Retinal pigment epithelial cell (primary cell): Measurements from ENCODE around the gene SMC2.

ENCODE experiments used
- DNase-seq: peaks from one replicate; pipeline ENCODE4 v3.0.0-alpha.2; 2010; ENCODE audit warnings: low read depth
- H3K4me3 ChIP-seq: 2 replicates; pipeline ENCODE4 v1.5.1; 2011; ENCODE audit warnings: mild to moderate bottlenecking, low read length, control low read depth, moderate library complexity
- TF ChIP-seq, protein P1 (sequence below): conservative IDR thresholded peaks from 2 replicates; pipeline ENCODE4 v1.5.1; 2011; ENCODE audit warnings: low read depth, low read length, control low read depth, inconsistent platforms

SMC2 gene

DNA sequence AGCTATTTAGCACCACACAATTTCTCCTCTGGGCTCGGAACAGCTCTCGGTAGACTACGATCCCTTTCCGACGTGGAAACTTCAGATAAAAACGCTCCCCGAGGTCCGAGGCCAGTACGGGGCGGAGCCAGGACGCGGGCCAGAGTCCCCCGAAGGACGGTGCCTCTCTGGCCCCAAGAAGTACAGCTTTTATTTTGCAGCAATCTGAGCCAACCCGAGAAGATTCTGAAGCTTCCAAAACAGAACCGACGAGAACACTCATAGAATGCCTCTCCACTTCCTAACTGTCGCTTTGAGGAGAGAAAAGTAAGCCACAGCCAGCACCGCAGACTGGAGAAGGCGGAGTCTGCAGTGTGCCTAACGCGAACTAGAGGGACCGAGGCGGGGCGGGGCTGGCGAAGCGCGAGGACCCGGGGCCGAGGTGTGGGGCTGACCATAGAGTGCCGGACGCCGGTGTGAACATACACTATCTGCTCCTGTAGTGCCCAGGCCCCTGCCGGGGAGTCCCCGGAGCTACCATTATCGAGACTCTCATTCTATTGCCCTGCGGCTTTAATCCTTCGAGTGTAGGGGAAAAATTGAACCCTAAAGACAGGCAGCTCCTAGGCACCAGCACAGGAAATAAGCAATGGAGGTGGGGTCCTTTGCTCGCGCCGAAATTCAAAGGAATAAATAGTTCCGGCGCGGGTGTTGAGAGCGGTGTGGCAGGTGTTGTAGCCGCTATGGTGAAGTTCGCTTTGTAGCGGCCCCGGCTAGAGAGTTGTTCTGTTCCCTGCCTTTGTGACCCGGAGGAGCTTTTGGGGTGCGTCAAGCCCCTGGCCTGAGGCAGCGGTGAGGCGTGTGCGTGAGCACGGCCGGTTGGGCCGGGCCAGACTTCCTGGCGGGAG is at the start of gene SMC2:
TSS of gene SMC2 (plus strand) at position 663 of the 887 bp plus-strand sequence. CDS start 1,076 bp downstream, outside the sequence.
- peak; percentile 69 for DNase-seq
- H3K4me3 ChIP-seq = peak within 1 kb of the TSS; percentile 85
- TF ChIP-seq, protein P1, sequence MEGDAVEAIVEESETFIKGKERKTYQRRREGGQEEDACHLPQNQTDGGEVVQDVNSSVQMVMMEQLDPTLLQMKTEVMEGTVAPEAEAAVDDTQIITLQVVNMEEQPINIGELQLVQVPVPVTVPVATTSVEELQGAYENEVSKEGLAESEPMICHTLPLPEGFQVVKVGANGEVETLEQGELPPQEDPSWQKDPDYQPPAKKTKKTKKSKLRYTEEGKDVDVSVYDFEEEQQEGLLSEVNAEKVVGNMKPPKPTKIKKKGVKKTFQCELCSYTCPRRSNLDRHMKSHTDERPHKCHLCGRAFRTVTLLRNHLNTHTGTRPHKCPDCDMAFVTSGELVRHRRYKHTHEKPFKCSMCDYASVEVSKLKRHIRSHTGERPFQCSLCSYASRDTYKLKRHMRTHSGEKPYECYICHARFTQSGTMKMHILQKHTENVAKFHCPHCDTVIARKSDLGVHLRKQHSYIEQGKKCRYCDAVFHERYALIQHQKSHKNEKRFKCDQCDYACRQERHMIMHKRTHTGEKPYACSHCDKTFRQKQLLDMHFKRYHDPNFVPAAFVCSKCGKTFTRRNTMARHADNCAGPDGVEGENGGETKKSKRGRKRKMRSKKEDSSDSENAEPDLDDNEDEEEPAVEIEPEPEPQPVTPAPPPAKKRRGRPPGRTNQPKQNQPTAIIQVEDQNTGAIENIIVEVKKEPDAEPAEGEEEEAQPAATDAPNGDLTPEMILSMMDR = no peak

GRCh38 chr9:104068546-104068945 is 25.6 kb upstream of the SMC2 start:
- DNase-seq = peak; percentile 28
- TF ChIP-seq, protein P1 = no peak
- H3K4me3 ChIP-seq = no peak overlapping the region

DNA sequence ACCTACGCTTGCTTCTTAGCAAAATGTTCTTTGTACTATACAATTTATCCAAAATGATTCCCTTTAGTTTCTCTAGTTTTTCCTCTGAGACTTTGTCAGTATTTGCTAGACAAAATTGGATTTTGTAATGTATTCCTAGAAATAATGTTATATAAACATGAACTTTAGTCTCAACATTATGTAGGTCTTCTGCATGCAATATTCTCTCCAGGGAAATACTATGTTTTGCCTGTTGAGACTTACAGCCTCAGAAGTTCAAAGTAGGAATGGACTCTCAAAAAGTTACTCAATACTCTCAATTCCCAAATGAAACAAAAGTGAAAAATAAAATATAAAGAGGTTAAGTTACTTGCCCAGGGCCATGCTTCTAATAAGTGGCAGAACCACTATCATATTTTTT is 24.8 kb upstream of the SMC2 start:
- TF ChIP-seq, protein P1 = no peak
- no peak overlapping the region for H3K4me3 ChIP-seq
- DNase-seq = no peak

DNA sequence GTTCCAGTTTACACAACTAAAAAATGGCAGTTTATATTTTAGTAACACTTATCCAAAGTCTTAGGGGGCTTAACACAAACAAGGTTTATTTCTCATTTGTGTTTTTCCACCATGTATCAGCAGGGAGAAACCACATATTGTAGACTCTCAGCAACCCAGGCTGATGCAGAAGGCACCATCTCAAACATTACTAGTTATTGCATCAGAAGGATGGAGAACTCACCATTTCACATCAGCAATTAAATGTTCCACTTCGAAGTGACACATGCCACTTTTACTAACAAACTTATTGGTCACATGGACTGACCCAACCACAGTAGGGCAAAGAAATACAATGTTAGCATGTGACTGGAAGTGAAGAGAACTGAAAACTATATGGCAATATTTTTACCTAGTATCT is 22.5 kb upstream of the SMC2 start:
- H3K4me3 ChIP-seq = no peak overlapping the region
- DNase-seq = no peak
- TF ChIP-seq, protein P1 = no peak

DNA sequence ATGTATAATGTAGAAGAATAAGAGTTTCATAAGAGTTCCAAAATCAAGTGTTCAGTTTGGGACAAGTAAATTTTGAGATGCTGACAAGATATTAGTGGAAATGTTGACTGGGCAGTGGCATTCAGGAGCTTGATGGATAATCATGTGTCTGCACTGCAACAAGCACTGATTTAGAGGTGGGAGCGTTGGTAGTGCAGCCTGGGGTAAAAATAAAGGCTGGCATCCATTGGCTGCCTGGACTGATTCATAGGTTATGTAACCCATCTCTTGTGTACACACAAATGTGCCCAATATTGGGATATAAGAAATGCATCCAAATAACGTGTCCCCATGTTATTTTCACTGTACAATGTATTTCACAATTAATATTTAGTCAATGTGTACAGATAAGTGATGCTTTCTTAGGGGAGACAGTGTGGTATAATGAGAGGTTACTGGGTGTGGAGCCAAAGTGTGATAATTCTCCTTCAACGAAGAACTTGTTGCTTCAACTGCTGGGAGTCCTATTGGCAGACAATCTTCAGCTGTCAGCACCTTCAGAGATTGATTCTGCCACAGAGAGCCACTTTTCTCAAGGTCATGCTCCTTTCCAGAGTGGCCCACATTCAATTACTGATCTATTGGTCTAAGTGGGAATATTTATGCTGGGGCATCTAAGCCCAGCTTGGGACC is 20.9 kb upstream of the SMC2 start:
- DNase-seq = no peak
- TF ChIP-seq, protein P1 = no peak
- no peak overlapping the region for H3K4me3 ChIP-seq

- DNase-seq = no peak
- H3K4me3 ChIP-seq = no peak overlapping the region
- TF ChIP-seq, protein P1 = no peak
Measured at GRCh38 chr9:104073770-104074133, 20.4 kb upstream of the SMC2 start.

DNA sequence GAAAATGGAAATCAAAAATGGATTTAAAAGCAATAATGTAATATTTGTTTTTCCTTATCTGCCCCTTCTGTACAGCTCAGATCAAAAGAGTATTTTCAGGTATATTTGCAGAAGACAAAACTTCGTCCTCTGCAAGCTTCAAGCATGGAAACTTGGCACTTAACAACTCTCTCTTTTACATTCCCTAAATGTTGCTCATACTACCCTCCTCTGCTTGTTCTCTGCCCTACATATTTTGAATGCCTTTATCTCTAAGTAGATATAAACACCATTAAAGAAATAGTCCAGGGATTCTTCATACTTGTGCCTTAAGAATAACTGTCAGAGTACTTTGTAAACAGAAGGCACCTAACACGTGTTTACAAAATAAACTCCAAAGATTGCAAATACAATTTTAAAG is 19.2 kb upstream of the SMC2 start:
- DNase-seq = peak; percentile 56
- H3K4me3 ChIP-seq = no peak overlapping the region
- TF ChIP-seq, protein P1 = no peak
